Coronary artery (tissue), 2 donors: ENCODE data around the gene TSHZ1.

Experiments
- DNase-seq: peaks from one replicate; pipeline ENCODE4 v3.0.0-alpha.2; 2017; ENCODE audit warnings: low spot score
- H3K27ac ChIP-seq, 2 donors: fragments of 200-600 bp; sonication (generic); one replicate each; pipeline ENCODE4 v1.5.1; 2016 to 2019
- H3K4me3 ChIP-seq: fragments of 200-600 bp; sonication (generic); 2 replicates; pipeline ENCODE4 v1.5.1; 2016; ENCODE audit warnings: mild to moderate bottlenecking, moderate library complexity
- CTCF ChIP-seq: fragments of 200-600 bp; sonication (generic); IDR thresholded peaks from one replicate; pipeline ENCODE4 v1.5.1; 2019; ENCODE audit warnings: antibody characterized with exemption

TSHZ1 gene

GRCh38 chr18:75204732-75205513 is 5.7 kb upstream of the TSHZ1 start:
- no peak overlapping the region for H3K27ac ChIP-seq
- no peak for TF ChIP-seq CTCF
- DNase-seq, result no peak
- peak overlapping the region; percentile 67 for H3K4me3 ChIP-seq

DNA sequence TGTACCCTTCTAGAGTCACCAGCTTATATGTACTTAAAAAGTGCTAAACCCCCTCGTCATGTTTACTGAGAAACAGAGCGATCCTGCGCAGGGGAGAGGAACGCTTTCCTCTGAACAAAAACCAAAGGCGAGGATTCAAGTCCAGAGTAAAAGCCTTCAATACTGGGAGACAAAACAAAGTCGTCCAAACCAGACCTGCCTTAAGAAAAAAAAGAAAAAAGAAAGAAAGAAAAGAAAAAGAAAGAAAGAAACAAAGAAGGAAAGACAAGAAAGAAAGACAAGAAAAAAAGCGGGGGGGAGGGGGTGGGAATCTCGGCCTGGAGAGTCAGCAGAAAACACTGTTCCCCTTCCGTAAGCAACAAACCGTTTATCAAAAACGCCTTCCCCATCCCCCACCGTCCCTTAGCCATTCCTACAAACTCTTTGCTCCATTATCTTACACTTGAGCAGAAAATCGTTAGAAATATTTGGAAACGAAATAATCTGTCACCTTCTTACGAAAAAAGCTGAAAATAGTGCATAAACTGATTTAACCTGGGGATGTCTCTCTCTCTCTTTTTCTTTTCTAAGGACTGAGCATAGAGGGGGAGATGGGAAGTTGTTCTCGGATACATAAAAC is 5.0 kb upstream of the TSHZ1 start:
- TF ChIP-seq CTCF, result no peak
- Histone ChIP-seq H3K4me3 (peak overlapping the region; percentile 67), H3K27ac (no peak overlapping the region)
- DNase-seq, result no peak

DNA sequence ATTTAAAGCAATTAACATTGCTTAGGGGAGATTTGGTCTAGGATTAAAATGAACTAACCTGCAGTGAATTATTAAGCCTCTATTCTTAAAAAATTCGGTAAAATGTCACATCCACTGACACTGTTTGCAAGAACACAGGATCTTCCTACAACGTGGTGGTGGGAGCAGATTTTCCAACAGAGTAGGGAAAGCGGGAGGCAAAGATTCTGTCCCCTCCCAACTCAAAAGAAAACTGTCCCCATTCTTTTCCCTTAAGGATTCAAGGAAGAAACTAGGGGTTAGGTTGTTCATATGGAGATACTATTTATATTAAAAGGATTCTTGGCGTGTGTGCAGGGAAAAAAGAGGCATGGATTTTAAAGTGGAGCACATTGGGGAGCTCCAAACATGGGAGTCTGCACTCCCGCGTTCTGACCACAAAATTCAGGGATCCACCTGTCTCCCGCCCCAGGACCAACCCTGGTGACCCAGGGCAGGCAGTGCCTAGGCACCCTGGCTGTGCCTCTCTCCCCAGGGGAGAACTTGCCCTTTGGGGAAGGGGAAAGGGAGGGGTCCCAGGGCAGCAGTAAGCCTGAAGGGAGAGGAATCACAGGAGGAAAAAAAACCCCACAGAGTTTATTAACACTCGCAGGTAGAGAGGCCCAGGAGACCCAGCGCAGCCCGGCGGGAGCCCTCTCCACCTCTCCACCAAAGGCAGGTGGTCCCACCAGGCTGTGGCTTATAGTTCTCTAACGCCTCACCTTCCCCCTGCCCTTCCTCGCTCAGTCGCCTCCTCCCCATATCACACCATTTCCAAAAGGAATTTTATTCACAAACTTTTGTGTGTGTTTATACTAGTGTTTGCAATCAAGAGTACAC is 3.9 kb upstream of the TSHZ1 start:
- peak overlapping the region in 1 of 2 donors; percentile 95 for H3K27ac ChIP-seq
- no peak for DNase-seq
- TF ChIP-seq CTCF, result no peak
- peak overlapping the region; percentile 78 for H3K4me3 ChIP-seq

DNA sequence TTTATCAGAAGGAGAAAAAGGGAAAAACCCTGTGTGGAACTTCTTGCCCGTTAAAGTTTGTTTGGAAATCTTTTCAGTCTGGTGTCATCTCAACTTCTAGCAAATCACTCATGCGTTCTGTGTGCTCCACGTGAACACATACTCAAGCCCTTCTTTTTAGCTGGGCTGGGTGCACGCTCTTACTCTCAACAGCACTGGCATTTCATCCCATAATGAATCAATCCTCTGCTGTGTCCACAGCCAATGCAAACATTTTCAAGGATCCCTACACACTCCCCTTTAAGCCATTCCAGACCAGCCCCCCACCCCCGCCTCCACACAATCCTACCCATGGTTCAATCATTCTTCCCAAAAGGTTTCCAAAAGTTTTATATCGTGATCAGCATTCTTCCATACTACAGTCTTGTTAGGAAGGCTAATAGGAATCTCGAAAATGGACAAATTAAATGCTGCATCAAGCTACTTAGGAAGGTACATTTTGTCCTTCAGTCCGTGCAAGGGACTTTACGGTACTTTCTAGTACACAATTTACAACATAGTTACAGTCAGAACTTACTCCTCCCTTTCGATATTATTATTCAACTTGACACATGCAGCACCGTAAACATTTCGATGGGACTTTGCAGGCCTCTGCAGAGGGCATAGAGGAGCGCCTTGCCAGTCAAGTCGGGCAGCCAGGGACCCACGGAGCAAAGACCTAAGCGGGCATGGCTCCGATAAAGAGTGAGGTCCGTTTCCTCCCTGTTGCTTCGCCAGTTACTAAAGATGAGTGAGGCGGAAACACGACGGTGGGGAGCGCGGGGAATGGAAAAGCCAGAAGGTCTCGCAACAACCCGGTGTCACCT is 3.1 kb upstream of the TSHZ1 start:
- Histone ChIP-seq H3K4me3 (peak overlapping the region; percentile 78), H3K27ac (peak overlapping the region; percentile 94 to 95)
- TF ChIP-seq CTCF, result no peak
- no peak for DNase-seq

GRCh38 chr18:75208155-75208835 is 2.3 kb upstream of the TSHZ1 start:
- Histone ChIP-seq H3K4me3 (peak overlapping the region; percentile 78), H3K27ac (peak overlapping the region; percentile 94 to 95)
- TF ChIP-seq CTCF, result no peak
- DNase-seq, result no peak

DNA sequence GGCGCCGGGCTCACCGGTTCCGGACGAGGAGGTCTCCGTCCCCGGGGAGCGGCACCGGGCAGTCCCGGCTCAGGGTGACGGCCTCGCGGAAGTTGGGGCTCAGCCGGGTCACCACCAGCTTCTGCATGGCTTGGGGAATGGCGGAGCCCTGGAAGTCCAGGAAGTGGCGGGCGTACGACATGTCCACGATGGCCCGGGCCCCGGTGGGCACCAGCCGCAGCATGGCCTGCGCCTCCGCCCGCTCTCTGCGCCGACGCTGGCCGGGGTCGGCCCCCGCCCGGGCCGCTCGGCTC is 1.8 kb upstream of the TSHZ1 start:
- Histone ChIP-seq H3K4me3 (peak overlapping the region; percentile 78), H3K27ac (peak overlapping the region; percentile 94 to 95)
- DNase-seq, result no peak
- TF ChIP-seq CTCF, result no peak
